Hepatocyte (in vitro differentiated cells): ENCODE measurements around the gene TMEM95. TPM values are rescaled to one million over a fixed set of nuclear protein-coding genes. Genes with fewer than 3 reads are reported as not detected.

Source experiments
- DNase-seq: peaks from one replicate; pipeline ENCODE4 v3.0.0-alpha.2; 2016; ENCODE audit warnings: low spot score
- H2AFZ ChIP-seq: fragments of 200-600 bp; sonication (generic); 2 replicates; pipeline ENCODE4 v1.6.0; 2016; ENCODE audit warnings: antibody characterized with exemption, mild to moderate bottlenecking
- H3K27ac ChIP-seq: fragments of 200-600 bp; sonication (generic); 2 replicates; pipeline ENCODE4 v1.5.1; 2016; ENCODE audit warnings: mild to moderate bottlenecking
- H3K27me3 ChIP-seq: fragments of 200-600 bp; sonication (generic); 2 replicates; pipeline ENCODE4 v1.6.1; 2016
- H3K36me3 ChIP-seq: fragments of 200-600 bp; sonication (generic); replicated peaks from 2 replicates; pipeline ENCODE4 v1.5.1; 2016; ENCODE audit warnings: low read depth; ENCODE audit not compliant: insufficient read depth
- H3K4me1 ChIP-seq: fragments of 200-600 bp; sonication (generic); 2 replicates; pipeline ENCODE4 v1.5.1; 2016; ENCODE audit warnings: mild to moderate bottlenecking, moderate library complexity; ENCODE audit not compliant: insufficient read depth
- H3K4me2 ChIP-seq: fragments of 200-600 bp; sonication (generic); 2 replicates; pipeline ENCODE4 v1.6.0; 2016
- H3K4me3 ChIP-seq: fragments of 200-600 bp; sonication (generic); 2 replicates; pipeline ENCODE4 v1.5.1; 2016; ENCODE audit warnings: mild to moderate bottlenecking
- H3K79me2 ChIP-seq: fragments of 200-600 bp; sonication (generic); 2 replicates; pipeline ENCODE4 v1.6.0; 2017; ENCODE audit warnings: mild to moderate bottlenecking
- H3K9me2 ChIP-seq: fragments of 200-600 bp; sonication (generic); replicated peaks from 2 replicates; pipeline ENCODE4 v1.6.0; 2017; ENCODE audit warnings: mild to moderate bottlenecking; ENCODE audit not compliant: insufficient read depth
- H3K9me3 ChIP-seq: fragments of 200-600 bp; sonication (generic); 2 replicates; pipeline ENCODE4 v1.5.1; 2016; ENCODE audit warnings: low read depth, mild to moderate bottlenecking
- H4K20me1 ChIP-seq: fragments of 200-600 bp; sonication (generic); 2 replicates; pipeline ENCODE4 v1.6.0; 2016; ENCODE audit warnings: mild to moderate bottlenecking; ENCODE audit not compliant: insufficient read depth, poor library complexity, severe bottlenecking
- CTCF ChIP-seq: fragments of 200-600 bp; sonication (generic); IDR thresholded peaks from 2 replicates; pipeline ENCODE4 v1.5.1; 2016; ENCODE audit warnings: antibody characterized with exemption, mild to moderate bottlenecking; ENCODE audit not compliant: poor library complexity
- EZH2 ChIP-seq: fragments of 200-600 bp; sonication (generic); IDR thresholded peaks from 2 replicates; pipeline ENCODE4 v1.6.1; 2016; ENCODE audit warnings: antibody characterized with exemption, mild to moderate bottlenecking, borderline replicate concordance
- EZH2phosphoT487 ChIP-seq: fragments of 200-600 bp; sonication (generic); IDR thresholded peaks from one replicate; pipeline ENCODE4 v1.6.1; 2018; ENCODE audit warnings: antibody characterized with exemption, mild to moderate bottlenecking, low read depth, moderate library complexity; ENCODE audit not compliant: unreplicated experiment, severe bottlenecking
- WGBS: methylation state at CpG from one replicate; pipeline ENCODE4 v1.1.6; 2016; ENCODE audit warnings: low lambda C conversion rate; ENCODE audit errors: missing lambda C conversion rate; 5-methylcytosine and 5-hydroxymethylcytosine counted together
- polyA plus RNA-seq: library from polyadenylated mRNA; unstranded; fragments of >200 nt; fragmentation: Nextera tagmentation; extraction: Ambion mirVana; gene quantifications from 2 replicates; pipeline ENCODE4 v1.2.1, GENCODE V29; 2016
- total RNA-seq: library from RNA; depleted of rRNA; stranded (reverse); fragments of >200 nt; gene quantifications from 2 replicates; pipeline ENCODE4 v1.2.3, GENCODE V29; 2014

TMEM95 gene
- total RNA-seq: not detected in 2 replicates
- not detected in 2 replicates for polyA plus RNA-seq

- H3K27ac ChIP-seq: peak within 1 kb of the TSS; percentile 49
- H3K27me3 ChIP-seq: no peaks in the 10 kb centered on the region
- H3K4me1 ChIP-seq: peaks cover 25% of the 10 kb centered on the region
- 67% methylated on average over 10 of the region's 10 CpGs for WGBS
- peak; percentile 54 for DNase-seq
- no peak within 1 kb of the TSS for H3K4me3 ChIP-seq
- no peaks in the 10 kb centered on the region for H4K20me1 ChIP-seq
- TF ChIP-seq CTCF (no peak), EZH2phosphoT487 (no peak), EZH2 (no peak)
- H3K4me2 ChIP-seq: peak within 1 kb of the TSS; percentile 94
- H3K9me3 ChIP-seq: no peaks in the 10 kb centered on the region
- H3K9me2 ChIP-seq: no peaks in the 10 kb centered on the region
- peaks cover 21% of the 10 kb centered on the region for H3K79me2 ChIP-seq
- H3K36me3 ChIP-seq: no peaks in the 10 kb centered on the region
- no peak within 1 kb of the TSS for H2AFZ ChIP-seq
Observed at GRCh38 chr17:7355053-7355452, at the start of gene TMEM95. Gene TMEM95, plus strand, starts transcription at chr17:7355156. Its CDS starts 49 bp downstream, at chr17:7355205.

- H3K4me3 ChIP-seq: peak within 1 kb of the TSS; percentile 24
- under 1% methylated on average over 42 of the region's 64 CpGs for WGBS
- peaks cover 33% of the 10 kb centered on the region for H4K20me1 ChIP-seq
- peak within 1 kb of the TSS; percentile 93 for H3K27ac ChIP-seq
- H3K27me3 ChIP-seq: no peaks in the 10 kb centered on the region
- no peaks in the 10 kb centered on the region for H3K9me3 ChIP-seq
- peak within 1 kb of the TSS; percentile 98 for H3K4me2 ChIP-seq
- H2AFZ ChIP-seq: peak within 1 kb of the TSS; percentile 45
- TF ChIP-seq CTCF (no peak), EZH2phosphoT487 (no peak), EZH2 (no peak)
- no peaks in the 10 kb centered on the region for H3K9me2 ChIP-seq
- peak; percentile 100 for DNase-seq
- peaks cover 13% of the 10 kb centered on the region for H3K4me1 ChIP-seq
- peaks cover 8% of the 10 kb centered on the region for H3K36me3 ChIP-seq
- peaks cover 40% of the 10 kb centered on the region for H3K79me2 ChIP-seq
Observed at GRCh38 chr17:7306911-7307685, 47.9 kb upstream of the TMEM95 start, which contains the start of gene EIF5A. Gene EIF5A, plus strand, starts transcription at chr17:7307628. Its CDS starts 2,008 bp downstream, at chr17:7309636.

- 2% methylated on average over 23 of the region's 104 CpGs for WGBS
- DNase-seq: peak; percentile 82
Observed at GRCh38 chr17:7307686-7308624, 47.0 kb upstream of the TMEM95 start.

More at GRCh38 chr17:7307686-7308624, 47.0 kb upstream of the TMEM95 start:
- Histone ChIP-seq H3K9me3 (no peaks in the 10 kb centered on the region), H3K36me3 (peaks cover 8% of the 10 kb centered on the region), H2AFZ (no peak overlapping the region), H4K20me1 (peaks cover 41% of the 10 kb centered on the region), H3K27me3 (no peaks in the 10 kb centered on the region), H3K79me2 (peaks cover 48% of the 10 kb centered on the region), H3K4me3 (peak overlapping the region; percentile 24), H3K4me1 (peaks cover 13% of the 10 kb centered on the region), H3K9me2 (no peaks in the 10 kb centered on the region), H3K27ac (peak overlapping the region; percentile 93), H3K4me2 (peak overlapping the region; percentile 98)
- TF ChIP-seq EZH2phosphoT487 (no peak), CTCF (no peak), EZH2 (no peak)
